Suprapubic skin (tissue), 4 donors: ENCODE data around the gene MUC5AC.

ENCODE experiments used
- CTCF ChIP-seq, 2 donors: fragments of 200-600 bp in 1 of 2; fragments of 450-650 bp in 1 of 2; sonication (generic) in 1 of 2; IDR thresholded peaks; one replicate each; pipeline ENCODE4 v1.5.1; 2016 to 2019; ENCODE audit warnings: antibody characterized with exemption in 2 of 2, mild to moderate bottlenecking in 1 of 2, moderate library complexity in 1 of 2
- POLR2A ChIP-seq, 2 donors: fragments of 450-650 bp; IDR thresholded peaks; one replicate each; pipeline ENCODE4 v1.6.1; 2017; ENCODE audit warnings: antibody characterized with exemption in 2 of 2, mild to moderate bottlenecking in 2 of 2, moderate library complexity in 2 of 2
- POLR2AphosphoS5 ChIP-seq, 3 donors: sonication (generic); formaldehyde crosslinking; IDR thresholded peaks; one replicate each; pipeline ENCODE4 v1.6.1; 2017; ENCODE audit warnings: antibody characterized with exemption in 3 of 3

- TF ChIP-seq CTCF (IDR thresholded peaks at IDR 0.05), result no peak
- no peak for TF ChIP-seq POLR2AphosphoS5 (IDR thresholded peaks at IDR 0.05)
- no peak for TF ChIP-seq POLR2A (IDR thresholded peaks at IDR 0.05)
These were observed 7.6 kb upstream of the MUC5AC start for GRCh38 chr11:1150116-1150515.
